ENCODE data around the gene PARN. TPM values are rescaled to one million over a fixed set of nuclear protein-coding genes. Genes with fewer than 3 reads are reported as not detected.
"Not testable (repeated sequence)": the region's sequence is repeated elsewhere in the genome, so short reads cannot be mapped to it uniquely, and the experiment has no call there.

Gene PARN
- total and polyA plus RNA-seq, 2 of the 4 experiments (the other 2 are of a cell fraction), result 24.6 to 25.1 TPM

DNA sequence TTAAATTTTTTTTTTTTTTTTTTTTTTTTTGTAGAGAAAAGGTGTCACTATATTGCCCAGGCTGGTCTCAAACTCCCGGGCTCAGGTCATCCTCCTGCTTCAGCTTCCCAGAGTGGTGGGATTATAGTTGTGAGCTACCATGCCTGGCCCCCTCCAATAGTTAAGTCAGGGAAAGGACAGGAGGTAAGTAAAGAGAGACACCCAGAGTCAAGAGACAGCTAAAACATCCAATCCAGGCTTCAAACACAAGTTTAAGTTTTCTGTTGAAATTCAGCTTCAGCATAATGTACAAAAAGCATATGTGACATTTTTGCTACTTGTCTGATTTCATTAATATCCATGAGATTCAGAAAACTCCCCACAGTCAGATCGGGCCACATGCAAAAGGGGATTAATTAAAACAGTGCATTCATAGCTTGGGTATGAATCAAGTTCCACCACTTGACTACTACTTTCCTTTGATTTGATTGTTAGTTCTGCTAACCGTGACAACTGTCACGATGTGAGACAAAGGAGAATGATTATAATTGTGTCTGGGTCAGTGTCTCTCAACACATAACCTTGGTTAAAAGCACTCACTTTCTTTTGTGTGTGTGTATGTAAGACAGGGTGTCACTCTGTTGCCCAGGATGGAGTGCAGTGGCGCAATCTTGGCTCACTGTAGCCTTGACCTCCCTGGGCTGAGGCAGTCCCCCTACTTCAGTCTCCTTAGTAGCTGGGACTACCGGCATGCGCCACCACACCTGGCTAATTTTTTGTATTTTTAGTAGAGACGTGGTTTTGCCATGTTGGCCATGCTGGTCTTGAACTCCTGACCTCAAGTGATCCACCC is 184.9 kb downstream of the PARN start:
- TF ChIP-seq, protein P1, sequence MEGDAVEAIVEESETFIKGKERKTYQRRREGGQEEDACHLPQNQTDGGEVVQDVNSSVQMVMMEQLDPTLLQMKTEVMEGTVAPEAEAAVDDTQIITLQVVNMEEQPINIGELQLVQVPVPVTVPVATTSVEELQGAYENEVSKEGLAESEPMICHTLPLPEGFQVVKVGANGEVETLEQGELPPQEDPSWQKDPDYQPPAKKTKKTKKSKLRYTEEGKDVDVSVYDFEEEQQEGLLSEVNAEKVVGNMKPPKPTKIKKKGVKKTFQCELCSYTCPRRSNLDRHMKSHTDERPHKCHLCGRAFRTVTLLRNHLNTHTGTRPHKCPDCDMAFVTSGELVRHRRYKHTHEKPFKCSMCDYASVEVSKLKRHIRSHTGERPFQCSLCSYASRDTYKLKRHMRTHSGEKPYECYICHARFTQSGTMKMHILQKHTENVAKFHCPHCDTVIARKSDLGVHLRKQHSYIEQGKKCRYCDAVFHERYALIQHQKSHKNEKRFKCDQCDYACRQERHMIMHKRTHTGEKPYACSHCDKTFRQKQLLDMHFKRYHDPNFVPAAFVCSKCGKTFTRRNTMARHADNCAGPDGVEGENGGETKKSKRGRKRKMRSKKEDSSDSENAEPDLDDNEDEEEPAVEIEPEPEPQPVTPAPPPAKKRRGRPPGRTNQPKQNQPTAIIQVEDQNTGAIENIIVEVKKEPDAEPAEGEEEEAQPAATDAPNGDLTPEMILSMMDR (conservative IDR thresholded peaks at IDR 0.05; ENCODE audit: low read depth, low read length), result no peak
- no peak for TF ChIP-seq RCOR1 (IDR thresholded peaks at IDR 0.05; ENCODE audit: insufficient replicate concordance, low read length)
- TF ChIP-seq MXI1 (IDR thresholded peaks at IDR 0.05; ENCODE audit: borderline replicate concordance, low read depth, low read length), result no peak
- no peak for TF ChIP-seq BHLHE40 (IDR thresholded peaks at IDR 0.05; ENCODE audit: low read depth, low read length)
- TF ChIP-seq POLR2A (IDR thresholded peaks at IDR 0.05; ENCODE audit: low read depth, low read length), result no peak
- H3K27me3 ChIP-seq (ENCODE audit: control insufficient read depth, insufficient read depth, low read length), result no peaks in the 10 kb centered on the region
- no peak overlapping the region for H3K18ac ChIP-seq (ENCODE audit: low read depth, low read length)
- ATAC-seq (ENCODE audit: low read depth) (no peak), DNase-seq (no peak)
- no peak overlapping the region for H4K91ac ChIP-seq (ENCODE audit: insufficient read depth, low read depth, low read length)
- no peak overlapping the region for H3K4ac ChIP-seq (ENCODE audit: low read depth, low read length)
- H4K8ac ChIP-seq (ENCODE audit: low read depth in 2 of 2, low read length in 2 of 2), result no peak overlapping the region
- H3K27ac ChIP-seq (ENCODE audit: insufficient read depth, low read length), result no peak overlapping the region
- H2BK120ac ChIP-seq (ENCODE audit: low read depth, low read length), result no peak overlapping the region
- no TSS peak for BruUV-seq (replicated peaks)
- POLR2A ChIA-PET (ENCODE audit: unreplicated experiment), result no interaction called here
- no peak overlapping the region for H2BK15ac ChIP-seq (ENCODE audit: low read depth, low read length)
- H3K14ac ChIP-seq (replicated peaks; ENCODE audit: low read depth, low read length), result no peak overlapping the region
- H2BK20ac ChIP-seq (ENCODE audit: low read depth, low read length), result no peak overlapping the region
- H3K4me3 ChIP-seq (ENCODE audit: insufficient read depth, low read depth, low read length), result no peak overlapping the region
- in situ Hi-C loops (cut with MboI; ENCODE audit: low sequenced_read_pairs) (no loop called here), intact Hi-C loops (cut with micrococcal nuclease) (no loop called here), dilution Hi-C loops (cut with HindIII; ENCODE audit: low sequenced_read_pairs, unreplicated experiment) (no loop called here)
- peaks cover 3% of the 10 kb centered on the region; the same call in 1 of the 2 replicates for H3K36me3 ChIP-seq (ENCODE audit: control insufficient read depth, insufficient read depth, low read length)
- CTCF ChIA-PET, result interaction anchor here (0.6 kb wide), 2 partner anchors 28 to 79 kb away, joined by 4 to 5 read pairs; no protein-coding TSS in a partner anchor
- peaks cover 4% of the 10 kb centered on the region; the same call in 1 of the 2 replicates for H3K4me1 ChIP-seq (ENCODE audit: control insufficient read depth, insufficient read depth, low read length)
- H2AK9ac ChIP-seq (replicated peaks; ENCODE audit: low read depth, low read length, poor library complexity), result no peak overlapping the region
- H3K9me1 ChIP-seq (ENCODE audit: insufficient read depth, low read length), result no peaks in the 10 kb centered on the region
- H4K5ac ChIP-seq (ENCODE audit: low read depth, low read length), result no peak overlapping the region
- no peak overlapping the region for H3K4me2 ChIP-seq (ENCODE audit: low read depth, low read length)
- H3K79me1 ChIP-seq (ENCODE audit: low read depth in 1 of 2, low read length in 2 of 2), result no peaks in the 10 kb centered on the region
- H3K9me3 ChIP-seq (ENCODE audit: control insufficient read depth, insufficient read depth, low read length), result no peaks in the 10 kb centered on the region
- H2AK5ac ChIP-seq (ENCODE audit: low read depth, low read length), result no peak overlapping the region
- no peak overlapping the region for H2BK5ac ChIP-seq (ENCODE audit: low read depth, low read length, poor library complexity, severe bottlenecking)
- no peaks in the 10 kb centered on the region for H4K20me1 ChIP-seq (ENCODE audit: insufficient read depth, low read length)
- no CpG with 5 or more reads among the region's 8 CpGs for WGBS, 2 experiments (ENCODE audit: extremely low coverage in 2 of 2, insufficient read length in 1 of 2)
- no peak overlapping the region for H2AFZ ChIP-seq (replicated peaks; ENCODE audit: low read length, poor library complexity)
- no peak overlapping the region for H3K9ac ChIP-seq (ENCODE audit: low read depth, low read length)
- no peak overlapping the region for H3K56ac ChIP-seq (ENCODE audit: extremely low read depth, insufficient read depth, low read length)
- peak overlapping the region; percentile 60; the same call in 1 of the 2 replicates for H3K23ac ChIP-seq (ENCODE audit: low read depth, low read length)

DNA sequence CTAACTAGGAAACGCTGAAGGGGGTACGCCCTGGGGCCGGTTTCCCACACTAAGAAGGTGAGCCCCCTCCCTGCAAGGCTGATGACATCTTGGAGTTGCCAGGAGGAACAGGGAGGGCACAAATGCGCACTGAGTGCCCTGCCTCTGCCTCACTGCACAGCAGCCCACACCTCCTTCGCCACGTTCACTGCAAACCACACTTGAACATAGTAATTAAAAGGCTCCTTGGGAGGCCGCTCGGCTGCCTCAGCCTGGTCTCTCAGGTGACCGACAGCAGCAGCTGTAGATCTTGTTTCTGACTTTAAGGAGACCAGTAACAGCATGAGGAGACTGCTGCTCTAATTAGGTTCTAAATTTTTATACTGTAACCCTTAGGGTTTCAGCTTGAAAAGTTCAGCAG is 188.5 kb downstream of the PARN start:
- intact Hi-C loops (cut with micrococcal nuclease); H2AK5ac ChIP-seq (ENCODE audit: low read depth, low read length); H2BK120ac ChIP-seq (ENCODE audit: low read depth, low read length); POLR2A ChIA-PET (ENCODE audit: unreplicated experiment); H4K20me1 ChIP-seq (ENCODE audit: insufficient read depth, low read length); dilution Hi-C loops (cut with HindIII; ENCODE audit: low sequenced_read_pairs, unreplicated experiment); H3K14ac ChIP-seq (replicated peaks; ENCODE audit: low read depth, low read length); H3K4me1 ChIP-seq (ENCODE audit: control insufficient read depth, insufficient read depth, low read length); H2AK9ac ChIP-seq (replicated peaks; ENCODE audit: low read depth, low read length, poor library complexity); H3K56ac ChIP-seq (ENCODE audit: extremely low read depth, insufficient read depth, low read length); H3K4ac ChIP-seq (ENCODE audit: low read depth, low read length); ATAC-seq (ENCODE audit: low read depth); H3K4me3 ChIP-seq (ENCODE audit: insufficient read depth, low read depth, low read length); H3K27me3 ChIP-seq (ENCODE audit: control insufficient read depth, insufficient read depth, low read length); H4K5ac ChIP-seq (ENCODE audit: low read depth, low read length); H3K23ac ChIP-seq (ENCODE audit: low read depth, low read length); H2AFZ ChIP-seq (replicated peaks; ENCODE audit: low read length, poor library complexity); BruUV-seq (replicated peaks); H2BK15ac ChIP-seq (ENCODE audit: low read depth, low read length); DNase-seq; H3K9me1 ChIP-seq (ENCODE audit: insufficient read depth, low read length); H2BK5ac ChIP-seq (ENCODE audit: low read depth, low read length, poor library complexity, severe bottlenecking); H3K27ac ChIP-seq (ENCODE audit: insufficient read depth, low read length); H2BK20ac ChIP-seq (ENCODE audit: low read depth, low read length); in situ Hi-C loops (cut with MboI; ENCODE audit: low sequenced_read_pairs); H3K36me3 ChIP-seq (ENCODE audit: control insufficient read depth, insufficient read depth, low read length); H4K91ac ChIP-seq (ENCODE audit: insufficient read depth, low read depth, low read length); H3K9ac ChIP-seq (ENCODE audit: low read depth, low read length); CTCF ChIA-PET; H3K79me1 ChIP-seq (ENCODE audit: low read depth in 1 of 2, low read length in 2 of 2); H3K4me2 ChIP-seq (ENCODE audit: low read depth, low read length); H3K9me3 ChIP-seq (ENCODE audit: control insufficient read depth, insufficient read depth, low read length); H4K8ac ChIP-seq (ENCODE audit: low read depth in 2 of 2, low read length in 2 of 2); H3K18ac ChIP-seq (ENCODE audit: low read depth, low read length): not testable (repeated sequence)
- WGBS, 2 experiments (ENCODE audit: extremely low coverage in 2 of 2, insufficient read length in 1 of 2), result 100% methylated on average over 1 of the region's 9 CpGs; no CpG with 5 or more reads in 1 of the 2 experiments
